ENCODE data around the gene RAB3GAP1.

- TF ChIP-seq CTCF (IDR thresholded peaks at IDR 0.05; ENCODE audit: low read length) (no peak), EZH2phosphoT487 (IDR thresholded peaks at IDR 0.05; ENCODE audit: low read length) (no peak)
Observed at GRCh38 chr2:135063210-135063609, 11.1 kb downstream of the RAB3GAP1 start.
